Natural killer cell treated with Interleukin-12 subunit alpha and Interleukin-12 subunit beta and Interleukin-15 and Interleukin-18, amount 100 ng/mL, for 72 hours (primary cell): Measurements from ENCODE around the gene CAPN2. TPM values are rescaled to one million over a fixed set of nuclear protein-coding genes. Genes with fewer than 3 reads are reported as not detected.

ENCODE experiments used
- ATAC-seq, 2 donors: fragments of 150-1000 bp; cut with Tn5 transposase in 1 of 2; sonication (Bioruptor Pico), chemical (Tn5 transposase) in 1 of 2; 2 replicates each; pipeline ENCODE4 v1.10.0; 2021
- DNase-seq: peaks from one replicate; pipeline ENCODE4 v3.0.0; 2022; ENCODE audit warnings: low spot score
- H3K27ac Mint-ChIP-seq, 2 donors: 1 replicate in 1 of 2; 2 replicates in 1 of 2; pipeline ENCODE4 v1.8.0; 2022; ENCODE audit warnings: mixed read lengths in 2 of 2, mild to moderate bottlenecking in 1 of 2, moderate library complexity in 1 of 2
- H3K27me3 Mint-ChIP-seq, 2 donors: 1 replicate in 1 of 2; 2 replicates in 1 of 2; pipeline ENCODE4 v1.8.0; 2022; ENCODE audit warnings: mixed read lengths in 2 of 2
- H3K36me3 Mint-ChIP-seq: one replicate; pipeline ENCODE4 v1.8.0; 2022; ENCODE audit warnings: mixed read lengths
- H3K4me1 Mint-ChIP-seq, 2 donors: 1 replicate in 1 of 2; 2 replicates in 1 of 2; pipeline ENCODE4 v1.8.0; 2022; ENCODE audit warnings: low read depth in 2 of 2, mixed read lengths in 2 of 2, mild to moderate bottlenecking in 1 of 2
- H3K4me3 Mint-ChIP-seq: one replicate; pipeline ENCODE4 v1.8.0; 2022; ENCODE audit warnings: mixed read lengths
- H3K9me3 Mint-ChIP-seq: 2 replicates; pipeline ENCODE4 v1.8.0; 2022; ENCODE audit warnings: mixed read lengths
- total RNA-seq, 2 donors: library from RNA; stranded (reverse); gene quantifications; one replicate each; pipeline ENCODE4 v1.2.3, GENCODE V29; 2022

CAPN2 gene
- total RNA-seq, 2 donors from 2014 or later: 29.2 to 39.1 TPM

DNA sequence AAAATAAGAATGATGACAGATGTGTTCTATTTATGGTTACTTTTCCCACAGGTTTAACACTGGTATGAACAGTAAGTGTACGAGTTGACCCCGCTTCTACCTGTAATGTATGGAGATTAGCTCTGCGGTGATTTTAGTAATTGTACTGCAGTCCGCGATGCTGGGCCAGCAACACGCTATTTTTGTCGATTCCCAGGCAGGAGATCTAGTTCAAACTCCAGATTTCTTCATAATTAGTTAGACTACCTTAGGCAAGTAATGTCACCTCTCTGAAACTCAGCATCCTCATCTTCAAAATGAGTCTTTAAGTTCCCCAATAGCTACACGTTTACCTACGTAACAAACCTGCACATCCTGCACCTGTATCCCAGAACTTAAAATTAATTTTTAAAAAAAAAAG lies 111.9 kb downstream of the CAPN2 start:
- Mint-ChIP-seq H3K4me1 (peaks cover 63 to 71% of the 10 kb centered on the region in 2 donors), H3K27me3 (no peaks in the 10 kb centered on the region), H3K9me3 (peaks cover 7% of the 10 kb centered on the region), H3K4me3 (no peak overlapping the region), H3K36me3 (peaks cover 24% of the 10 kb centered on the region), H3K27ac (peak overlapping the region in 1 of 2 donors; percentile 57)
- DNase-seq (no peak), ATAC-seq (no peak)

DNA sequence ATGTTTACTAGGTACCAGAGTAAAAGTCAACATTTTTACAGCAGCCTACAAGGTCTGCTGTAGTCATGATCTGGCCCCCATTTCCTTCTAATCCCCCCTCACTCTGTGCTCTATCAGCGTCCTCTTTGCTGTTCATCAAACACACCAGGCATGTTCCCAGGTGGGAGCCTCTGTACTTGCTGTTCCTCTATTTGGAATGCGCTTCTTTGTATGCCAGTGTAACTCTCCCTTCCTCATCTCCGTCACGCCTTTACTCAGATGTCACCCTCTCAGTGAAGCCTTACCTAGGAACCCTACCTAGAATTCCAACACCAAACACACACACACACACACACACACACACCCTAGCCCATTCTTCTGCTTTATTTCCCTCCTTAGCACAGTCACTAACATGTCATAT lies 112.4 kb downstream of the CAPN2 start:
- peak overlapping the region; percentile 73 for H3K4me3 Mint-ChIP-seq
- H3K9me3 Mint-ChIP-seq: peaks cover 7% of the 10 kb centered on the region
- H3K4me1 Mint-ChIP-seq: peaks cover 65 to 72% of the 10 kb centered on the region in 2 donors
- no peaks in the 10 kb centered on the region for H3K27me3 Mint-ChIP-seq
- DNase-seq: no peak
- peak overlapping the region; percentile 69 to 82 for H3K27ac Mint-ChIP-seq
- peaks cover 23% of the 10 kb centered on the region for H3K36me3 Mint-ChIP-seq
- no peak for ATAC-seq

Other genes with a start within 250 kb of the CAPN2 start
- not detected for gene CAPN8, start 46.8 kb upstream of the CAPN2 start, total RNA-seq
- gene TP53BP2, start 133.4 kb downstream of the CAPN2 start, total RNA-seq: 100 to 1,000 TPM; 122 to 174 TPM